Measurements from ENCODE around the gene ELAC1.

- no peak for TF ChIP-seq CTCF (conservative IDR thresholded peaks at IDR 0.05; ENCODE audit: low read depth in 2 of 2)
- TF ChIP-seq POLR2AphosphoS5 (IDR thresholded peaks at IDR 0.05; ENCODE audit: low read depth) = no peak
- no peak for TF ChIP-seq ETS1 (IDR thresholded peaks at IDR 0.05)
- TF ChIP-seq EZH2 (IDR thresholded peaks at IDR 0.05; ENCODE audit: low read depth, unreplicated experiment) = no peak
These were observed 18.7 kb downstream of the ELAC1 start for GRCh38 chr18:50986360-50987087.
